Measurements from ENCODE around the gene CADPS. TPM values are rescaled to one million over a fixed set of nuclear protein-coding genes. Genes with fewer than 3 reads are reported as not detected.

CADPS gene
- total RNA-seq, 1 donor from 2014 or later = 2.7 TPM

DNA sequence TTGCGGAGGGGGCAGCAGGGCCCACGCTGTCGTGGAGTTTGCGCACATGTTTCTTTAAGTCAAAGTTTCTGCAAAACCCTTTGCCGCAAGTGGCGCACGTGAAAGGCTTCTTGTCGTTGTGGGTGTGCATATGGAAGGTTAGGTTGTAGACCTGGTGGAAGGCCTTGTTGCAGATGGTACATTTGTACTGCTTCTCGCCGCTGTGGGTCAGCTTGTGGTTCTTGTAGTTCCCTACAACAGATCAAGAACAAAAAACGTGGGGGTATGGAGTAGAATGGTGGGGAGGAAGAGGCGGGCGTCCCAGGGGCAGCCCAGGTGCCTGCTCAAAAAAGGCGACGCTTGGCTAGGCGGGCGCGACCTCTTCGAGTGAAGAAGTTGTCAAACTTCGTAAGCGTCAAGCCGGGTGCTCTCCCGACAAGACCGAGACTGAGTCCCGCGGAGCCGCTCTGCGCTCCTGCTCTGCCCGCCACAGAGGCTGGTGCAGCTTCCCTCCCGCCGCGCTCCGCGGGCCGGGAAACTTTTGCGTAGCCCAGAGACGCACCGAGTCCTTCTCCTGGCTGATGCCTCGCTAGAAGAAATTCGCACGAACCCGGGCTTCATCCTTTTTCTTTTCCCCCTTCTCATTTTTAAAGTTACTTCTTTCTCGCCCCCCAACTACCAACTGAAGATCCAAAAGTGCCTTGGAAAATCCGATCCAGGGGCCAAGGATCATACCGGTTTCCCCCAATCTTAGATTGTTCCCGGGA is 504.9 kb downstream of the CADPS start:
- no peak overlapping the region for H3K4me3 ChIP-seq
- H3K9me3 ChIP-seq = no peaks in the 10 kb centered on the region
- no peak for TF ChIP-seq CTCF (IDR thresholded peaks at IDR 0.05)
- ATAC-seq = no peak
- DNase-seq = no peak
- intact Hi-C loops (cut with DNase I) = no loop called here
- H3K27ac ChIP-seq = no peak overlapping the region
- H3K27me3 ChIP-seq (ENCODE audit: low read depth) = peaks cover 97% of the 10 kb centered on the region
- H3K36me3 ChIP-seq = no peaks in the 10 kb centered on the region
- peaks cover 20% of the 10 kb centered on the region for H3K4me1 ChIP-seq

DNA sequence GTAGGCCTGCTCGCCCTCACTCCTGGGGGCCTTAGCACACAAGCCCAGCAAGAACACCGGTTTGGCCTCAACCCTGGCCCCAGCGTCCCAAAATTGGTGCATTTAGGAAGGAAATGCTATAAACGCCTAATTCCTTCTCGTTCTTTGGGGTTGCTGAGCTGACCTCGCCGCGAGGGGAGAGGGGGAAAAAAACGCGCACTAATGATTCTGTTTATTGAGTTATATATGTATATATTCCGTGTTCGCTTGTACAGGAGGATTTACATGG is 505.8 kb downstream of the CADPS start:
- no peak for TF ChIP-seq CTCF (IDR thresholded peaks at IDR 0.05)
- Histone ChIP-seq H3K27me3 (ENCODE audit: low read depth) (peaks cover 93% of the 10 kb centered on the region), H3K36me3 (no peaks in the 10 kb centered on the region), H3K9me3 (no peaks in the 10 kb centered on the region), H3K27ac (no peak overlapping the region), H3K4me3 (no peak overlapping the region), H3K4me1 (peaks cover 20% of the 10 kb centered on the region)
- intact Hi-C loops (cut with DNase I) = no loop called here
- ATAC-seq (no peak), DNase-seq (no peak)

DNA sequence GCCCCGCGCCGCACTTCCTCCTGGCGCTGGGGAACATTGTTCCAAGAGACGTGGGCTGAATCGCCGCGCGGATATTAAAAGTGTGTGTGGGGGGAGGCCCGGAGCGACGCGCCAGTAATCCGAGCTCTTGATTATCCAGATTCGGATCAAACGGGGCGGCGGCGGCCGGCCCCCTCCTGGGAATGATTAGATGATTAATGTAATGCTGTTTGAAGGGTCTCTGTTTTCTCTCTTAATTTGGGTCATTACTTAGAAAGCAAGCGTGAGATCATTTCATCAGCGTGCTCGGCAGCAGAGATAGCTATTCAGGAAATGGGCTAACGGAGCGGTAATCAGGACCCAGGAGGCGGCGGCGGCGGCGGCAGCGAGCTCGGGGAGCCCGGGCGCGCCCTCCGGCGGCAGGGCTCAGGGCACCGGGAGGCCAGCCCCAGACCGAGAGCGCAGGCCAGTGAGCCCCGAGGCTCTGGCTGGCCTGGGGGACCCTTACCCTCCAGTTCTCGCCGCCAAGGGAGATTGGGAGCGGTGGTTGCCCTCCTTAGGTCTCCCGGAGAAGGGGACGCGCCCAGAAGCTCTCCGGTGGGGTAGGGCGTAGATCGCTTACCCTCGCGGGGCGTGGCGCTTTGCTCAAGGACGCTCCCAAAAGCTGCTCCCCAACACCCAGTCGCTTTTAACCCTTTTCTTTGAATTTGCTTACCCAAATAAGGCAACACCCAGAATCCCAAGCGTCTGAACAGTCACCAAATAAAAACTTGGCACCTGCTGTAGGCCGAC is 506.3 kb downstream of the CADPS start:
- Histone ChIP-seq H3K27me3 (ENCODE audit: low read depth) (peaks cover 88% of the 10 kb centered on the region), H3K36me3 (no peaks in the 10 kb centered on the region), H3K4me1 (peaks cover 18% of the 10 kb centered on the region), H3K27ac (no peak overlapping the region), H3K9me3 (no peaks in the 10 kb centered on the region), H3K4me3 (no peak overlapping the region)
- intact Hi-C loops (cut with DNase I) = no loop called here
- DNase-seq = no peak
- peak in 1 of 2 donors; percentile 46 for ATAC-seq
- TF ChIP-seq CTCF (IDR thresholded peaks at IDR 0.05) = no peak

DNA sequence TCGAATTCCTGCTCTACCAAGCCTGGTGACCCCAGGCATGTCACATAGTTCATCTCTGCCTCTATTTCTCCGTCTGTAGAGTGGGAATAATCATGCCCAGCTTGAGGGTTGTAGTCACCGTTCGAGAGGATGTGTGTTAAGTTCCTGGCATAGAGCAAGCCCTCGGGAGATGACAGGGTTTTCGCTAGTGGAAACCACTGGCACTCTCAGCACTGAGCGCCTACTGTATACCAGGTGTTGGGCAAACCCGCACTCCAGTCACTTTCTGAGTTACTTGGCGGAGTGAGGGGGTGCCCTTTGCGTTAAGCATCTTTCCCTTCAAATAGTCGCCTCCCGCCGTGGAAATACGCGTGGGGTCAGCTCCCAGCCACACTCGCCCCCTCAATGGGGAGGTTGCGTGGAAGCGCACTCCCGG is 506.9 kb downstream of the CADPS start:
- Histone ChIP-seq H3K36me3 (no peaks in the 10 kb centered on the region), H3K9me3 (no peaks in the 10 kb centered on the region), H3K4me3 (no peak overlapping the region), H3K27ac (no peak overlapping the region), H3K27me3 (ENCODE audit: low read depth) (peaks cover 82% of the 10 kb centered on the region), H3K4me1 (peaks cover 13% of the 10 kb centered on the region)
- ATAC-seq (no peak), DNase-seq (no peak)
- intact Hi-C loops (cut with DNase I) = no loop called here
- TF ChIP-seq CTCF (IDR thresholded peaks at IDR 0.05) = no peak

- Histone ChIP-seq H3K4me1 (peaks cover 13% of the 10 kb centered on the region), H3K36me3 (no peaks in the 10 kb centered on the region), H3K4me3 (no peak overlapping the region), H3K27me3 (ENCODE audit: low read depth) (peaks cover 77% of the 10 kb centered on the region), H3K27ac (no peak overlapping the region), H3K9me3 (no peaks in the 10 kb centered on the region)
- intact Hi-C loops (cut with DNase I) = no loop called here
- DNase-seq = no peak
- TF ChIP-seq CTCF (IDR thresholded peaks at IDR 0.05) = no peak
- ATAC-seq = no peak
Observed at GRCh38 chr3:62367763-62368195, 507.4 kb downstream of the CADPS start.
